ENCODE data around the gene FAM227B.
A peak's percentile ranks its signal among the peaks of the same experiment; 100 is the strongest.
"Not testable (repeated sequence)": the region's sequence is repeated elsewhere in the genome, so short reads cannot be mapped to it uniquely, and the experiment has no call there.

Gene FAM227B

GRCh38 chr15:49492151-49492550 lies 128.5 kb downstream of the FAM227B start:
- DNase-seq, result no peak

- no peak for DNase-seq
These were observed 129.7 kb downstream of the FAM227B start for GRCh38 chr15:49490966-49491365.

- not testable (repeated sequence) for DNase-seq
These were observed 135.2 kb downstream of the FAM227B start for GRCh38 chr15:49485401-49485800.

DNA sequence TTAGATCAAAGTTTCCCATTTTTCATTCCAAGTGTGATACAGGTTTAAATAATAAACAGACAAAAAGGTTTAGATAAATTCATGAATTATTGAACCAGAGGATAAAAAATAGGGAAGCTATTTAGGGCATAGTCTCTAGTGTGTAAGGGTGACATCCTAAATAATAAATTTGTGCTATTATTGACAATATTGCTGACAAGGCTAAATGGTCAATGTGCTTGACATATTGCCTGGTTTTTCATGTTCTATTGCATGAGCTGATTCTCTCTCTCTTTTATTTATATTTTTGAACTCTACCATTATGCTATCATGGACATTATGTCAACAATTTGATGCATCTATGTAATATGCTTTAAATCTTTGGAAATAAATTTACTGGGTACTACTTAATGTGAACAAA lies 141.6 kb downstream of the FAM227B start:
- DNase-seq, result not testable (repeated sequence)

GRCh38 chr15:49478021-49478420 lies 142.6 kb downstream of the FAM227B start:
- not testable (repeated sequence) for DNase-seq

GRCh38 chr15:49473031-49473430 lies 147.6 kb downstream of the FAM227B start:
- no peak for DNase-seq

DNA sequence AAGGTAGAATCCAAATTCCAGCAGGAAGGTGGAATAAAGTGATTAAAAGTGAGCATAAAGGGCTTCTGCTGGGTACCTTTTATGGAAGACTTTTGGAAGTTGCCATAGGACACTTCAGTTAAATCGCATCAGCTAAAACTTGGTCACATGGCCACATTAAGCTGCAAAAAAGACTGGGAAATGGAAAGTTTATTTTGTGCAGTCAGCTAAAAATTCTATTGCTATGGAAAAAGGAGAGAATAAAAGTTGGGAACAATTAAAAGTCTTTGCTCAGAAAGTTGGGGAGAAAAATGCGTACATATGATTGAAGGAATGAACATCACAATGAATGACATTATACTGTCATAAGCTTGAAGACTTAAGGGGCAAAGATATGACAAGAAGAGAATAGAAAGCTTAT lies 148.3 kb downstream of the FAM227B start:
- DNase-seq, result no peak

DNA sequence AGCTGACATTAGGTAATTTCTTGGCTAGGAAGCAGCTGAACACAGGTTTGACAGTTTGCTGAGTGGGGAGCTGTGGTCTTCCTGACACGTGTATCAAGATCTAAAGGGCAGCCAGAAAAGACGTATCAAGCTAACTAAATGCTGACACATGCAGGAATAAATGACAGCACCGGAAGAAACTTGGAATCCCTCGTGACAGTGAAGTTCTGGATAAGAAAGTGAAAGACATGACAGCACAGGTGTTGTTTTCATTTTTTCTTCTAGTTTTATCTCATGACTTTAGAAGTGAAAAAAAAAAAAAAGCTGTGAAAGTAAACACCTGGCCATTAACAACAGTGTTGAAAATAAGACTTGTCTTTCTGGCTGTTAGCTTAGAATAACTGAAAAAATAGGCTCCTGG lies 148.9 kb downstream of the FAM227B start:
- DNase-seq, result no peak

DNA sequence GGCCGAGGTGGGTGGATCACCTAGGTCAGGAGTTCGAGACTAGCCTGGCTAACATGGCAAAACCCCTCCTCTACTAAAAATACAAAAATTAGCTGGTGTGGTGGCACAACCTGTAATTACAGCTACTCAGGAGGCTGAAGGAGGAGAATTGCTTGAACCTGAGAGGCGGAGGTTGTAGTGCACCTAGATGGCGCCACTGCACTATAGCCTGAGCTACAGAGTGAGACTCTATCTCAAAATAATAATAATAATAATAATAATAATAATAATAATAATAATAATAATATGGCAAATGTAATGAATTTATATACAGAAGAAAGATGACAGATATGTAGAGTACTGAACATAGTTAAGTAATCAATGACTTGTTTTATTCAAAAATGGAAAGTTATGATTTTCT lies 149.4 kb downstream of the FAM227B start:
- peak; percentile 21 for DNase-seq

DNA sequence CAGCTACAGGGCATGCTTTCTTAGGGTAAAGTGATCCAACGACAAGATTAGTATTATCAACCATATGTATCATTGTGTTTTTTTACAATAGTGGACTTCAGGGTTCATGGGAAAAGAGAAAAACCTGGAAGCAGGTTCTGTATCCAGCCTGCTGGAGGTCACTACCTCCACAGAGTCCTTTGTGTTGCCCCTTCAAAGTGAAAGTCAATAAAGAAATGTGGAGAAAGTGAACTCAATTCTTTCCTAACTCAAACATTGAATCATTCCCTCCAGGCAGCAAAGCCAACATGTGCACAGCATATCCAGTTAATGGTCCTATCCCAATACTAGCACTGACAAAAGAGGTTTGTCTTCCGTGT lies 152.2 kb downstream of the FAM227B start:
- DNase-seq, result no peak

GRCh38 chr15:49467746-49468480 lies 152.7 kb downstream of the FAM227B start:
- no peak for DNase-seq

DNA sequence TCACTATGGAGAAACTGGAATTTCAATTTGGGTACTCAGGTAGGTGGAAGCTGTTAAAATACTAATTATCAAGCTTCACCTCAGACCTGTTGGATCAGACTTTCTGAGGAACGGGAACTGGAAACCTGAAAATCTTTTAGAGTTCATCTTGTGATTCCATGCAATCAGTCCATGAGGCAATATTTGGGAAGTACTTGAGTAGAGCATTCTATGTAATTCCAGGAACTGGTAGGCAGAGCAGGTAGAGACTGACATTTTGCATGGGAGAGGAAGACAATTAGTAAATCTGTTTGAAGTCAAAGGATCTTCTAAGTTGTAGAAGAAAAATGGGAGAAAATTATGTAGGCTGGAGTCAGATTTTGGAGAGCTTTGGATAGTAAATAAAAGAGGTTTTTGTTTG lies 154.5 kb downstream of the FAM227B start:
- DNase-seq, result no peak

DNA sequence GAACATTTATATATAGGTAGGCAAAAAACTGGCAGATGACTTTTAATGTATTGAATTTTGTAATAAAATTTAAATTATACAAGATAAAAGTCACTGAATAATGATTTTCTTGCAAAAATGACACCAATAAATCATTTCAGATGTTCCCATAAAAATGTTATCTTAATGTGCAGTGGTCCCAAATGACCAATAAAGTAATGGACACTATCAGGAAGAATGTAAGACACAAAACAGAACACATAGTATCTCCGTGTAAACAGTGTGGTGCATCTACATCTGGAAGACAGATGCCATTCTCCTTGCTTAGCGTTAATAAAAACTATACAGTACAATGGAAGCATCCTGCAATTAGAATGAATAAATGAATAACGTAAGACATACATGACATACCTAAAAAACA lies 156.1 kb downstream of the FAM227B start:
- no peak for DNase-seq

DNA sequence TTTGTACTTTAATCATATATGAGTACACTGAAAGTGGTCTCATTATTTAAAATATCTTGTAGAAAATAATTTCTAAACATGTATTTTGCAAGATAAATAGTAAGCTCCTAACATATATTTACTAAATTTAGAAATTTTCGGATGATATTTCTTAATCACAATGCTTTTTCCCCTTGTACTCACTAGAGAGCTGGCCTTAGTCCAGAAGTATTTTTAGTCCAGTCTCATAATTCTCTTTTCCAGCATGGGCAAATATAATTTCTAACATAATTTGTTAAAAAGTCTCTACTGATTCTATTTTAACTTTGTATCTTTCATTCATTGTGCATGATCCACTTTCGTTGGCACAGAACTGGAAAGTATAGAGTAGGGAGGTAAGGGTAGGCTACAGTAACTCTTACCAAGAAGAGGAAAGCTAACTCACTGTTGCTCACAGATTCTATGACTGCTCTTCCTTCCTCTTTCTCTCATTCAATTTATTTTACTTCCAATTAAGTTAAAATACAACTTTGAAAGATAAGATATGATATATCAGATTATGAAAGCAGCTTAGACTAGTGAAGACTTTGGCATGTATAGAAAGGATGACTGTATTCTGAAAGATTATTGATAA lies 158.3 kb downstream of the FAM227B start:
- no peak for DNase-seq

DNA sequence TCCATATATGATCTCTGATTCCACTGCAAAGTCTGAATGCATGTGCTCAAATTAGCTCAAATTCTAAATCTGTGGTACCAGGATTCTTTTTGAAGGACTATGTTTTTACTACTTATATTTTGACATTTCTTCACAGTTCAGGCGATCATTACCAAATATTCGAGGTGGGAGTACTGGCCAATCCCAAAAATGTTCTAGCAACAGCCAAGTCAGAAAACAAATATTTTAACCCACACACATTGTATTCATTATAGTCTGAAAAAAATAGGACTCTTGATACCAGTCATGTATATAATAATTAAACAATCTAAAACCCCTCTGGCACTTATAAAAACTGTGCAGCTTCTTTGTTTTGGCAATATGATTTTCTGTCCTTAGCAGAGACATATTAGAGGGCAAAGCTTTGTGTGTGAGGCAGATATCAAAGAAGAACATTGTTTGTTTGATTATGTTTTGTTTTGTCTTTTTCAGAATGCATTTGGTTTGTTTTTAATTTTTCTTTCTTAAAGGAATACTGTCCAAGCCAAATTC lies 160.1 kb downstream of the FAM227B start:
- DNase-seq, result no peak

- DNase-seq, result no peak
These were observed 162.5 kb downstream of the FAM227B start for GRCh38 chr15:49458145-49458544.

DNA sequence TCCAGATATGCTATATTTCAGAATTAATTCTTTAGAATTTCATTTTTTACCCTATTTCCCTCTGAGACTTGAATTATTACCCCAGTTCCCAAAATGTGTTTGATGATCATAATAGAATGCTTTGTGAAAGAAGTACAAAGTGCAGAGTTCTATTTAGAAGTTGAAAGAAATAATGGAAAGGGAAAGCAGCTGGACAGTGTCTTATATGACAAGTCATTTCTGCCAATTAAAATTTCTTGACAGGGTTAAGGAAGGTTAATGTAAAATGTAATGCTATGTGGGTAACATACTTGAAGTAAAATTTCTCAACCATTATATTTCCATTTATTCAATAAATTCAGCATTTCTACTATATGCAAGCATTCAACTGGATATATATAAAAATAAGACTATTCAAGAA lies 164.5 kb downstream of the FAM227B start:
- DNase-seq, result no peak

GRCh38 chr15:49452595-49452994 lies 168.0 kb downstream of the FAM227B start:
- no peak for DNase-seq

DNA sequence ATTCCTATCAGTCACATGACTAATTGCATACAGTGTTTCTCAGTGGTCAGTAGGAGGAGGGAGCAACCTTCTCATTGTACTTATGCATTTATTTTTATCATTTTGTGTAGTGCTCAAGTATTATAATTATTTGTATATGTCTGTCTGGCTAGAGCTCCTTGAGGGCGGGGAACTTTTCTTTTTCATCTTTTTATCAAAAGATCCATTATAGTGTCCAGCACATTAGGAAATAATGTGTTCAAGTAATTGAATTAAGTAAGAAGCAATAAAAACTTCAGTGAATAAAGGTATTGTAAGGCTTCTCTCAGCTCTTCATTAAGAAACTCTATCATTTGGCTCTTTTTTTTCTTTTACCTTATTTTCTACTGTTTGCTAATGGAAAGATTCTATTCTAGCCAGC lies 178.8 kb downstream of the FAM227B start:
- no peak for DNase-seq

DNA sequence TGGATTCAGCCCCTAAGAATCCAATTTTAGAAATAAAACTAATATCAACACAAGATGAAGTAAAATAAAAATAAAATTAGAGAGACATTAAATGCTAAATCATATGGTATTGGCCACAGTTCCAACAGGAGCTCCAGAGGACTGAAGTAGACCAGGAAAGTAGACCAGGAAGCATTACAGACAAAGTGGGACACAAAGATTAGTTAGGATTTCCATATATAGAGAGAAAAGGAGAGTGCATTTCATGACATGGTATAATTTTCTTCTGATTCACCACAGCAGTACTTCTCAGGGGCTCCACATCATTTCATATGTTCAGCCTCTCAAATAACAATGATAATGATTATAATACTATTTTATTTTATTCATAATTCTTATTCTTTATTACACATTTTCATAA lies 179.3 kb downstream of the FAM227B start:
- no peak for DNase-seq

DNA sequence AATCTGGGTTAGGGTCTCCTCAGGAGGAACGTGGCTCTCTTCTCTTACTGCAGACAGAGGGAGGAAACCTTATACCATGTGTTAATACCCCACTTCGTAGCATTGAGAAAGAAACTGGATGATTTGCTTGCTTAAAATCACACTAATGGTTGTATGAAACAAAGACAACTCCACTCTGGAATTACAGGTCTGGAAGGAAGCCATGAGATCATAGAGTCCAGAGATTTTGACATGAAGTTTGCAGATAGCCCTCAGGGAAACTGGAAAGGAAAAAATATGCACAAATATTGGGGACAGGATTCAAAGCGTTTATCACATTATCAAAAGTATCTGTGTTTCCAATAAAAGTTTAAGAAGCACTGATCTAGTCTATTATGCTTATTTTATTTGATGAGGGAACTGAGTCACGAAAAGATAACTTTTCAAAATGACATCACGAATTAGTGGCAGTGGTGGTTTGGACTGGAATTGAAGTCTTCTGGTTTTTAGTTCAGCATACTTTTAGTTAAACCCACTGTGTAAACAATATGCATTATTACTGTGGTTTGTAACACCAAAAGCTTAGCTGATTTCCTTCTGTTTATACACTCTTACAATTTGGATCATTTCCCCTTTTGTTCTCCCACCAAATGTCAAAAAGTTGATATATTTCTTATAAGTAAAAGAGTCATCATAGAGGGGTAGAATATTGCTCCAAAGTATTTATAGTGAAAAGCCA lies 180.8 kb downstream of the FAM227B start:
- no peak for DNase-seq

DNA sequence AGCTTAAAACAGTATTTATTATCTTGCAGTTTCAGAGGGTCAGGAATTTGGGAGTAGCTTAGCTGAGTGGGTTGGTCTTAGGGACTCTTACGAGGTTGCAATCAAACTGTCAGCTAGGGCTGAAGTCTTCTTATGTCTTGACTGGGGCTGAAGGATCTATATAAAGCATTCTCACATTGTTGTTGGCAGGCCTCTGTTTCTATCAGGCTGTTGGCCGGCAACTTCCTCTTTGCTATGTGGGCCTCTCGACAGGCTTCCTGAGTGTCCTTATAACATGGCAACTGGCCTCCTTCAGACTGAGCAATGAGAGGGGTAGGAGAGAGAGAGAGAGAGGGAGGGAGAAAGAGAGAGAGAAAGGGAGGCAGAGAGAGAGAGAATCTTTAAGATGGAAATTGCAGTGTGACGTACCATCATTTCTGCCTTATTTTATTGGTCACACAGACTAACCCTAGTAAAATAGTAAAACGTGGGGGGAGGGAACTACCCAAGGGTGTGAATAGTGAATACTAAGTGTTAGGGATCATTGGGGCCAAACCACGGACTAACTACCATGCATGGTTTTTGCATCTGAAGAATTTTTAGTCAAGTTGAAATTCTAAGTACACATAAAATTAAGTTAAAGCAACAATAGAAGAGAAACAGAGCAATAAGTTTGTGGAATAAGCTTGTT lies 181.5 kb downstream of the FAM227B start:
- DNase-seq, result no peak

DNA sequence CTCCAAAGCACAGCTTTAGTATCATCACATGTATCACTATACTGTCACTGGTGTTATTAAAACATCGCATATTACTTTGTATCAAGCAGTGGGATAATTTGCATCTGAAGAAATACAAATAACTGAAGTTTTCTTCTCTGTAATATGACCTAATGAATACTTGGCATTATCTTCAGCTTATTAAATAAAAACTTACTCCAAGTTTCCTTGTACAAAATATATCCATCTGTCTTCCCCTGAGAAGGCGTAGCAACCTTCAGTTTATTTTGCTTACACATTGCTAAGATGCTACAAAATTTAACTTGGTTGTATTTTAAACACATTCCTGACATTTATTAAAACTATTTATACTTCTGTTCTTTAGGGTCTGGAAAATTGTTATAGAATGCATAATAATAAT lies 183.9 kb downstream of the FAM227B start:
- DNase-seq, result no peak

All from stimulated activated CD4-positive, alpha-beta T cell treated with anti-CD3 and anti-CD28 coated beads, Interleukin-4, amount 100 ng/mL, for 24 hours (primary cell).